ENCODE measurements around the gene TPMT.

GRCh38 chr6:18139935-18140621 lies 14.8 kb downstream of the TPMT start:
- TF ChIP-seq MYBL2 (CRISPR knock-in tag; IDR thresholded peaks at IDR 0.05) (no peak), CTCF (IDR thresholded peaks at IDR 0.05) (no peak), E2F5 (CRISPR knock-in tag; IDR thresholded peaks at IDR 0.05) (no peak), CREM (CRISPR knock-in tag; IDR thresholded peaks at IDR 0.05) (no peak), TEAD4 (CRISPR knock-in tag; IDR thresholded peaks at IDR 0.05) (no peak), ZNF263 (CRISPR knock-in tag; IDR thresholded peaks at IDR 0.05; ENCODE audit: low read depth) (no peak)

Data from WTC11 (cell line).